ENCODE results near the gene AVPI1.
"Not testable (repeated sequence)": the region's sequence is repeated elsewhere in the genome, so short reads cannot be mapped to it uniquely, and the experiment has no call there.

AVPI1 gene

GRCh38 chr10:97640174-97640867 is 46.7 kb downstream of the AVPI1 start, which contains the start of gene PI4K2A:
TSS of gene PI4K2A (plus strand) at chr10:97640671. CDS start at chr10:97640743, 72 bp downstream.
- peak; percentile 100 for DNase-seq

GRCh38 chr10:97639090-97639489 is 48.0 kb downstream of the AVPI1 start:
- DNase-seq: not testable (repeated sequence)

DNA sequence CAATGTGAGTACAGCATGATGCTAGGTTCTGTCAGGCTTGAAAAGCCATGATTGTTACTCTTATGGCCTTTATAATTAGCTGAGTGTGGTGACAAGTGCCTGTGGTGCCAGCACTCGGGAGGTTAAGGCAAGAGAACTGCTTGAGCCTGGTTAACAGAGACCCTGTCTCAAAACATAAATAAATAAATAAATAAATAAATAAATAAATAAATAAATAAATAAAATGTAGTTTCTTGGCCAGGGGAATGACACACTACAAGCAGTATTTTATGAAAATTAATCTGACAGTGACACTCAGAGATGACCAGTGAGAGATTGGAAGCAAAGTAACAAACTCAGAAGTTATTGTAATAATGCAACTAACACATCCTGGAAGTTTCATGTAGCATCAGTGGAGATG is 51.5 kb downstream of the AVPI1 start:
- no peak for DNase-seq

- DNase-seq: no peak
Observed at GRCh38 chr10:97633921-97634320, 53.1 kb downstream of the AVPI1 start.

- peak; percentile 96 for DNase-seq
Observed at GRCh38 chr10:97632949-97633884, 53.8 kb downstream of the AVPI1 start, which contains the start of gene MORN4. TSS of gene MORN4 (minus strand) at chr10:97633500. CDS start at chr10:97619653, 13,847 bp downstream.

GRCh38 chr10:97631098-97631497 is 55.9 kb downstream of the AVPI1 start:
- DNase-seq: no peak

DNA sequence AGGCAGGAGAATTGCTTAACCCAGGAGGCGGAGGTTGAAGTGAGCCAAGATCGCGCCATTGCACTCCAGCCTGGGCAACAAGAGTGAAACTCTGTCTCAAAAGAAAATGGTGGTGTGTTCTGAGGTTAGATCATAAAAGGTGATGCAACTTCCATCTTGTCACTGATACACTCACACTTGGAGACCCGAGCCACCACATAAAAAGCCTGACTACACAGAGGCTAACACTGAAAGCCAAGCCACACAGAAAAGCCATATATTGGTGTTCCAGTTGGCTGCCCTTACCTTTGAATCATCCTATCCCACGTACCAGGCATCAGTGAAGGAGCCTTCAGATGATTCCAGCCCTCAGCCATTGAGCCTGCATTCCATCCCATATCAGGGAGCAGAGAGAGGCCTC is 57.8 kb downstream of the AVPI1 start:
- DNase-seq: no peak

DNA sequence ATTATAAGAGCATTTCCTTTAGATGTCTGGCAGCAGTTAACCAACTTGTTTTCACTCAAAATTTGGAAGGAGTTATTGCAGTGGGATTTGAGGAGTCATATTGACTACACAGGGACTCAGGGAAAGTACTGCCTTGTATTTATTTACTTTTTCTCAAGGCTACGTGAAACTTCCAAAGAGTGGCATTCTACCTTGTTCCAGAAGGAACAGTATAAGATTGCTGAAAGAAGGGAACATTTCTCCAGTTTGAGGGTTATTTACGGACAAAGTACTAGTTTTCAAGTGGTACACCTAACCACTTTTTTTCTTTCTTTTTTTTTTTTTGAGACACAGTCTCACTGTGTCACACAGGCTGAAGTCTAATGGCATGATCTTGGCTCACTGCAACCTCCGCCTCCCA is 58.8 kb downstream of the AVPI1 start:
- no peak for DNase-seq

- no peak for DNase-seq
Observed at GRCh38 chr10:97627731-97628130, 59.3 kb downstream of the AVPI1 start.

Data from activated effector memory CD4-positive, alpha-beta T cell treated with anti-CD3 and anti-CD28 coated beads, Interleukin-2, amount 50 U/mL, for 16 hours (primary cell).